ENCODE data around the gene KRT84.
A peak's percentile ranks its signal among the peaks of the same experiment; 100 is the strongest.

Gene KRT84

DNA sequence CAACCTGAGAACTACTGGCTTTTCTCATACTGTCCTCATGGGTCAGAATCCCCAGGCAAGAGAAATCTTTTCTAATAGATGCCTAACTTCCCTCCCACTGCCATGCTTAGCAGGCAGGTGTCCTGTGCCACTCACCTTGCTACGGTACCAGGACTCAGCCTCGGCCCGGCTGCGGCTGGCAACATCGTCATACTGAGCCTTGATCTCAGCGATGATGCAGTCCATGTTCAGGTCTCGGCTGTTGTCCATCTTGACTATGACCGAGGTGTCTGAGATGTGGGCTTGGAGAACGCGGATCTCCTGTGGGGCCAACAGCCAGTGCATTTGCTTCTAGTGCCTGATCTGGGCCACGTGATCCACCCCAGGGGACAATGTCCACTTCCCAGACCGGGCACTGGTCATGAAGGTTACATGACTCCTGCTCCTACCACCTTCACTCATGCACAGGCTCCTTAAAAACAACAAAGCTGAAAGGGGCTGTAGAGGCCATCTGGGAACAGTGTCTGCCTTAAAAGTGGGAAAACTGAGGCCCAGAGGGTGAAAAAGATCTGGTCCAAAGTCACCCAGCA lies 22.3 kb downstream of the KRT84 start:
- no peak for DNase-seq (ENCODE audit: extremely low read depth in 1 of 2, low read depth in 1 of 2)

- DNase-seq (ENCODE audit: extremely low read depth in 1 of 2, low read depth in 1 of 2), result no peak
Observed at GRCh38 chr12:52362118-52362726, 23.2 kb downstream of the KRT84 start.

DNA sequence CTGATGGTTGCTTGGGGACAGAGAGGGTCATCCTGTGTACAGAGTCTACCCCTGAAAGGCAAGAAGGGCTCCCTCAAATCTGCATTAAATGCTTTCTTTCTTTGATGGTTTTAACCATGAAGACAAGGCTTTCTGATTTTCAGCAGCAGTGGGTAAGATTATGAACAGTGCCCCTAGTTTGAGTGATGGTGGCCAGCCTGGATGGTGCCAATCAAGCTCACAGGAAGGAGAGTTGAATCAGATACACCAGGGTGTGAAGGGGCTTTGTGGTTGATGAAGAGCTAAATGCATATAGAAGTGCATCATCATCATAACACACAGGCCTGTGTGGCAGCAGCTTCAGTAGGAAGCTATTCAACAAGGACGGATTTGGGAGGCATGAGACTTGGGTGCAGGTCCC lies 23.9 kb downstream of the KRT84 start:
- DNase-seq (ENCODE audit: extremely low read depth in 1 of 2, low read depth in 1 of 2), result no peak

- no peak for DNase-seq (ENCODE audit: extremely low read depth in 1 of 2, low read depth in 1 of 2)
Observed at GRCh38 chr12:52360663-52361271, 24.7 kb downstream of the KRT84 start.

DNA sequence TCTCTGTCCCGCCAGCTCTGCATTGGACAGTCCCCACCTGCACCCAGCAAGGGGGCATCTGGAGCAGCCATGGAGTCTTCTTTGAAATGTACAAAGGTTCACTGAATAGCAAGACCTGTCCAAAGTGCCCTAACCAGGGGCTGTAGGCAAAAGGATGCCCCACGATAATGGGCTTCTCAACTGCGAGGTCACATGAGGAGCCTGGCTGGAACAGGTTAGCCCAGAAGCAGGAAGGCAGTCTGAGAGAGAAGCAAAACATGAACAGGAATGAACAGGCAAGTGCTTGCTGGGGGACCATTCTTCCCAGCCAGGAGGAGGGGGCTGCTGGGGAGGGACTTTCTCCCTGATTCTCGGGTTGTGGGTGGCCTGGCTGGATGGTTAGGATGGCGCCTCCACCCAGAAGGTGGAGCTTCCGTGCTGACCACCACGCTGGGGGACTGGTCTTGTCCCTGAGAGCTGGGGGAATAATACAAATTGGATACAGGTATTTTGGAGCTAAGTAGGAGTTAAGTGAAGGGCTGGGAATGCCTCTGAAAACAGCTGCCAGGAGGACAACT lies 25.3 kb downstream of the KRT84 start:
- no peak for DNase-seq (ENCODE audit: extremely low read depth in 1 of 2, low read depth in 1 of 2)

DNA sequence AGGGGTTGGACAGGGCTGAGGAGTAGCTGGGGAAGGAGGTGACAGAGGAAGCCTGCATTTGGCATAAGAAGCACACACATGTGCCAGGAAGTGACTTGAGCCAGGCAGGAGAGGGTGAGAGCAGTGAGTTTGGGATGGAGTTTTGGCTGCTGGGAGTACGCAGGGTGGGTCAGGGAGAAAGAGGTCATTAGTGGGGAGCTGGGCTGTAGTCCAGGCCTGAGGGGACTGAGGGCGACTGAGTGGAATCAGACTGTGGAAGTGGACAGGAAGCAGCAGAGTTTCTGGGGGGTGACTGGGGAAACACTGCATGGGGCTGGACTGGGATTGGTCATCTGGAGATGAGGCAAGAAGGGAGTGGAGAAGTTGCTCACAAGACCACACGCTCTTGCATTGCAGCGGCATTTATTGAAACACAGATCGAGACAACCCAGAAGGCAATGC lies 25.8 kb downstream of the KRT84 start:
- no peak for DNase-seq (ENCODE audit: extremely low read depth in 1 of 2, low read depth in 1 of 2)

DNA sequence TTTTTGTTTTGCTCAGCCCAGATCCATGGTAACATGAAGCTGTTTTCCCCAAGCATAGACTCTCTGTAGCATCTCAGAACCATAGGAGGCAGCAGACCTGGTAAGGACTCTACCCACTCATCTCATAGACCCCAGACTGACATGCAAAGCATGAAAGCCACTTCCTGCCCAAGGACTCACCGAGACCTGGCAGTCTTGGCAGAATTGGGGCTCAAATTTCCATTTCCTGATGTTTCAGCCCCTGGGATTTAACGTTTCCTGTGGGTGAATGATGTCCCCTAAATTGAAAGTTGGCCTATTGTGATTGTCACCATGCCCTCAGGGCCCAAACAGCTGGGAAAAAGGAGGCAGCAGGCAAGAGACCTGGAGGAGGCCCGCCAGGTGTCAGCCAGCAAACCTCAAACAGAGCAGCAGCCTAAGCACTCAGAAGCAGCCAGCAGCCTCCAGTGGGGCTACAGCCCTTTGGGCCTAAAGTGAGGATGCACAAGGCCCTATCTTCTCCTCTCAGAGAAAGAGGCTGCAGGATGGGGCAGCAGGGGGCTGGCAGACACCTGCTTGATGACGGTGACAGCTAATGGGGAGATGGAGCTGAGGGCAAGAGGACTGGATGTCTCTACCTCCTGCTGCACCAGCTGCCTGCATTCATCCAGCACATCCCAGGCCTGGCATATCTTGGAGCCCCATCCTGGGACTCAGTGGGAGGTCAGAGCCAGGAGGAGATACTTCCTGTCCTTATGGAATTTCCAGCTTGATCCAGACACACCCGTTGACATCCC lies 26.7 kb downstream of the KRT84 start:
- no peak for DNase-seq (ENCODE audit: extremely low read depth in 1 of 2, low read depth in 1 of 2)

- DNase-seq (ENCODE audit: extremely low read depth in 1 of 2, low read depth in 1 of 2), result no peak
Observed at GRCh38 chr12:52356762-52357580, 28.5 kb downstream of the KRT84 start.

- no peak for DNase-seq (ENCODE audit: extremely low read depth in 1 of 2, low read depth in 1 of 2)
Observed at GRCh38 chr12:52356031-52356761, 29.3 kb downstream of the KRT84 start.

DNA sequence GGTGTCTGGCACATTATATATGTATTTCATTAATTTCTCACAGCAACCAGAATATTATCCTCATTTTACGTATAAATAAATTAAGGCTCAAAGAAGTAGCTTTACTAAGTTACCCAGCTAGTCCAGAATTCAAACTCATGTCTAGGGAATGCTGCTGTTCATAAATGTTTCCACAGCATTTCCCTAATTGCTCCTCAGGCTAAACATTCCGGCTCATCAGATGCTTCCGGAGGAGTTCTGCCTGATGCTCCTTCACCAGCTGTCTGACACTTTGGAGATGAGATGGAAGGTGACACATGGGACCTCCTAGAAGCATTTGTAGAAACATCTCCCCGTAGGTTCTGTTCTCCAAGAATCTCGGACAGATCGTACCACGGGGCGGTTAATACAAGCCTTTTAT lies 30.3 kb downstream of the KRT84 start:
- DNase-seq (ENCODE audit: extremely low read depth in 1 of 2, low read depth in 1 of 2), result no peak

DNA sequence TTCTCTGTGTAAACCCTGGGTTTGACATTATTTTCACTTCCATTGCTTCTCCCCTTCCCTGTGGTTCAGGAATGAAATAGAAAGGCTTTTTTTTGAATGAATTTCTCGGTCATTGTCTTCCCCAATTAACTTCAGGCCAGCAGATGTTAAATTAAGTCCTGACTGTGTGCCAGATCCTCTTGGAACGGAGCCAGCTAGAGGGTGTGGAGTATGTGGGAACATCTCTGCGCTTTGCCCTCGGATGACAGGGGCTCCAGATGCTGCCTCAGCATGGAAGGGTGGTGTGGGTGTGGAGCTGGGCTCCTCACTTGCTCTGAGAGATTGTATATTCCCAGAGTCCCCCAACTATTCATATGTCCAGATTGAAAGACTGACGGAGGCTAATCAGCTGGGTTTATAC lies 31.3 kb downstream of the KRT84 start:
- no peak for DNase-seq (ENCODE audit: extremely low read depth in 1 of 2, low read depth in 1 of 2)

DNA sequence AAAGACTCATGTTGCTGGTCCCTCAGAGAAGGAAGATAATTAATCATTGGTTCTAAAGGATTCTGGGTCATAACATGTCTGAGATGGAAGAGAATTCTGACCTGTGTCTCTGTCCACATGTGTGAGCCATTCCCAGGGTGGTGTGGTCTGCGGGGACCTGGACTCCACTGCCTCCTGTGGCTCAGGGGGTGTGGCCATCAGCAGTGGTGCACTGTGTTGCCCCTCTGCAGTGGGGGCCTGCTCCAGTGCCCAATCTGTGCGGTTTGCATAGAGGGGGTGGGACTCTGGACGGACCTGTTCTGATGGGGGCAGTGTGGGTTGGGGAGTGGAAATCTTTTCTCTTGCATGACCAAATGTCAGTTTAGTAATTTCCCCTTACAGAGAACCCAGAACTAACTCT lies 31.7 kb downstream of the KRT84 start:
- no peak for DNase-seq (ENCODE audit: extremely low read depth in 1 of 2, low read depth in 1 of 2)

DNA sequence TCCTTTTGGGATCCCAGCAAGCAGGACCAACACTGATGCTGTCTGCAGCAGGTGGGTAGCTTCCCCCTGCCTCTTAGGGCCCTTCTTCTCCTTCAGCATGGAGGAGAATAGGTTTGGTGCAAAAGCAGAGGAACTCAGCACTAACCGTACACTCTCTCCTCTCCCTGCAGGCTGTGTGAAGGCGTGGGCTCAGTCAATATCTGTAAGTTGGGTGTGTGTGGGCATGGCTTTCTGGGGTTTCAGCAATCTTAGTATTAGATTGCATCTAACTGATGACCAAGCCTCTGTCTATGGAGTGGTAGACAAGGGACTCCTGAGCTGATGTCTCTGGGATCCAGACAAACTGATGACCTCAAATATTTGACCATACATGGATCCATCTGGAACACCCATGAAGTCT lies 32.5 kb downstream of the KRT84 start:
- no peak for DNase-seq (ENCODE audit: extremely low read depth in 1 of 2, low read depth in 1 of 2)

DNA sequence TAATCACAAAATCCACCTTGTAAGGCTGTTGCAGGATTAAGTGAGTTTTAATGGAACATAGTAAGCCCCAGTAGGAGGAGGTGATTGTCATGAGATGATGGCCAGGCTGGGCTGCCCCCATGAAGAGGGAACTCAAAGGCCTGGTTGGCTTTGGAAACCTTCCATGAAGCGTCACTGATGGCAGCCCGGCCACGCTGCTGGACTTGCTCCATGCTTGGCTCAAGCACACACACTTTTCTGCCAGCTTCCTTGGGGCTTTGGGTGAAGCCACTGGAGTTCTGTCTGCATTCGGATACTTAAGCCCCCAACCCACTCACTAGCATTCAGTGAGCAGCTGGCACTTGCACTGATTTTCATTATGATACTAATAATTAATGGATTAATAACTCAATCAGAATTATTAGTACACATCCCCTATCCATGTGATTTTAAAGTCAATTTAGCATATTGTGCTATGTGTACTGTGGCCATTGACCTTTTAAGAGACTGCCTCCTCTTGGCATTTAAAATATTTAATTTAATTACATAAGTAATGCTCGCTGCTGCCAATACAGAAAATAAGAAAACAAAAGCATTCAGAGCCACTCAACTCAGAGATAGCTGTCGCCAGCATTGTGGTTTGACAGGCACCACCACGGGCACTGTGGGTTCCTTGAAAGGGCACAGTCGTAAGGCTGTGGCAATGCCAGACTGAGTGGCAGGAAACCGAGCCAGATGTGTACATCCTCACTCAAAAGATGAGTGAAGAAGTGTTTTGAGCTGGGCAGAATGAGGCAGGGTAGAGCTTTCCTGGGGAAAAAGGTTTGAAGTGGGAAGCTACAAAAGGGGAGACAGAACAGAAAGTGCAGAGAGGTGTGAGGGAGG lies 34.0 kb downstream of the KRT84 start:
- DNase-seq (ENCODE audit: extremely low read depth in 1 of 2, low read depth in 1 of 2), result peak; percentile 26 to 43

- no peak for DNase-seq (ENCODE audit: extremely low read depth in 1 of 2, low read depth in 1 of 2)
Observed at GRCh38 chr12:52350786-52351185, 34.7 kb downstream of the KRT84 start.

GRCh38 chr12:52350021-52350620 lies 35.3 kb downstream of the KRT84 start:
- DNase-seq (ENCODE audit: extremely low read depth in 1 of 2, low read depth in 1 of 2), result no peak

DNA sequence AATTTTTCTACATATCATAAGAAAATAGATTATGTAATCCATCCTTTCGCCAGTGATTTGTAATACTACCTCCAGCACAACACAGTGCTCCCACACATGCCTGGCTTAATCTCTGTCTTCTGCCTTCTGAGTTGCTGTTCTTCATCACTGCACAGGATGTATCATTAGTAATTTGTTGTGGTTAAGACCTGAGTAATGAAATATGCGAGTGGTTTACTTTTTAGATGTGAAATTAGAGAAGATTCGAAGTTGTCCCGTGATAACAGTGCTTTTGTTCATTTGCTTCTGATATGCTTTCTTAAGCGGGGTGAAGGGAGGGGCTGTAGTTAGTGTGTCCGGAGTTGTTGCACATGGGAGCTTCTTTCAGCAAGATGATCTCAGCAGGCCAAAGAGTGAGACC lies 36.3 kb downstream of the KRT84 start:
- no peak for DNase-seq (ENCODE audit: extremely low read depth in 1 of 2, low read depth in 1 of 2)

Measured in activated CD8-positive, alpha-beta memory T cell treated with anti-CD3 and anti-CD28 coated beads for 1 hour (primary cell).